ENCODE data around the gene BLNK.

Gene BLNK

GRCh38 chr10:96313344-96313743, 42.0 kb upstream of the BLNK start:
- H3K27ac ChIP-seq (ENCODE audit: low read length), result peak overlapping the region; percentile 89

DNA sequence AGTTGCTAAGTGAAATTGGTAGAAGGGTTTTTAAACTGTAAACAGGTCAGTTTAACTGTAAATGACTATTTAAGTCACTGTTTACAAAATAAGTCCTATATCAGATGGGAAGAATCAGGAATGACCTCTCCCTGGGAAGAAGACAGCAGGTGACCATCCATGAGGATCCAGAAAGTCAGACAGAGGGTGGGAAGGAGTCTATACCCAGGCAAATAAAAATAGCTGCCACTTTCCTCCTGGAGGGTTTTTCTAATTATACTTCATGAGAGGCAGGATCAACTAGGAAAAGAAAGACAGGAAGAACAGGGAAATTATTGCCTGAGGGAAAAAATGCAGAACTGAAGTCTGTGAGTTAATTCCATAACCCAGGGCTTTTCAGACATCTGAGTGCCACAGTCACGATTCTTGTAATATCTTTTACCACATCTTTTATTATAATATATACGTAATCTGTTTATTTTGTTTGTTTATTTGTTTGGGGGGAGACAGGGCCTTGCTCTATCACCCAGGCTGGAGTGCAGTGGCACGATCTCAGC, 39.9 kb upstream of the BLNK start:
- no peaks in the 10 kb centered on the region for H4K20me1 ChIP-seq (ENCODE audit: insufficient read depth, low read length)
- ATAC-seq (ENCODE audit: insufficient read depth, low read depth) (no peak), DNase-seq (no peak)
- peaks cover 94% of the 10 kb centered on the region for H3K4me1 ChIP-seq (ENCODE audit: insufficient read depth, low read length)
- TF ChIP-seq EZH2 (IDR thresholded peaks at IDR 0.05; ENCODE audit: borderline replicate concordance, low read depth, low read length, severe bottlenecking), result no peak
- TF ChIP-seq, protein P1, sequence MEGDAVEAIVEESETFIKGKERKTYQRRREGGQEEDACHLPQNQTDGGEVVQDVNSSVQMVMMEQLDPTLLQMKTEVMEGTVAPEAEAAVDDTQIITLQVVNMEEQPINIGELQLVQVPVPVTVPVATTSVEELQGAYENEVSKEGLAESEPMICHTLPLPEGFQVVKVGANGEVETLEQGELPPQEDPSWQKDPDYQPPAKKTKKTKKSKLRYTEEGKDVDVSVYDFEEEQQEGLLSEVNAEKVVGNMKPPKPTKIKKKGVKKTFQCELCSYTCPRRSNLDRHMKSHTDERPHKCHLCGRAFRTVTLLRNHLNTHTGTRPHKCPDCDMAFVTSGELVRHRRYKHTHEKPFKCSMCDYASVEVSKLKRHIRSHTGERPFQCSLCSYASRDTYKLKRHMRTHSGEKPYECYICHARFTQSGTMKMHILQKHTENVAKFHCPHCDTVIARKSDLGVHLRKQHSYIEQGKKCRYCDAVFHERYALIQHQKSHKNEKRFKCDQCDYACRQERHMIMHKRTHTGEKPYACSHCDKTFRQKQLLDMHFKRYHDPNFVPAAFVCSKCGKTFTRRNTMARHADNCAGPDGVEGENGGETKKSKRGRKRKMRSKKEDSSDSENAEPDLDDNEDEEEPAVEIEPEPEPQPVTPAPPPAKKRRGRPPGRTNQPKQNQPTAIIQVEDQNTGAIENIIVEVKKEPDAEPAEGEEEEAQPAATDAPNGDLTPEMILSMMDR (IDR thresholded peaks at IDR 0.05; ENCODE audit: borderline replicate concordance, extremely low read depth, low read length, poor library complexity, severe bottlenecking), result no peak
- H2AFZ ChIP-seq (ENCODE audit: low read depth, low read length), result no peak overlapping the region
- peaks cover 87% of the 10 kb centered on the region for H3K79me2 ChIP-seq (ENCODE audit: insufficient read depth, low read length)
- peak overlapping the region; percentile 19; the same call in 1 of the 2 replicates for H3K9ac ChIP-seq (ENCODE audit: low read depth, low read length)
- no peak overlapping the region for H3K4me3 ChIP-seq (ENCODE audit: low read depth in 1 of 2, low read length in 2 of 2)
- H3K27ac ChIP-seq (ENCODE audit: low read length), result peak overlapping the region; percentile 82
- H3K36me3 ChIP-seq (ENCODE audit: insufficient read depth, low read length), result peaks cover 21% of the 10 kb centered on the region
- no peaks in the 10 kb centered on the region for H3K27me3 ChIP-seq (ENCODE audit: insufficient read depth, low read length, poor library complexity)
- H3K4me2 ChIP-seq (ENCODE audit: insufficient read depth, low read length), result peak overlapping the region; percentile 28; the same call in 1 of the 2 replicates
- no peaks in the 10 kb centered on the region for H3K9me3 ChIP-seq (ENCODE audit: insufficient read depth, low read length, severe bottlenecking)

More at GRCh38 chr10:96313344-96313743, 42.0 kb upstream of the BLNK start:
- Histone ChIP-seq H4K20me1 (ENCODE audit: insufficient read depth, low read length) (no peaks in the 10 kb centered on the region), H3K9ac (ENCODE audit: low read depth, low read length) (peak overlapping the region; percentile 31), H3K4me3 (ENCODE audit: low read depth in 1 of 2, low read length in 2 of 2) (0 out of 4 replicates have a peak overlapping the region, but pooled peaks of 1 of the 2 experiments have one; percentile 8), H3K4me2 (ENCODE audit: insufficient read depth, low read length) (peak overlapping the region; percentile 49), H3K36me3 (ENCODE audit: insufficient read depth, low read length) (peaks cover 30% of the 10 kb centered on the region), H3K9me3 (ENCODE audit: insufficient read depth, low read length, severe bottlenecking) (no peaks in the 10 kb centered on the region), H3K79me2 (ENCODE audit: insufficient read depth, low read length) (peaks cover 77% of the 10 kb centered on the region), H3K27me3 (ENCODE audit: insufficient read depth, low read length, poor library complexity) (no peaks in the 10 kb centered on the region), H3K4me1 (ENCODE audit: insufficient read depth, low read length) (peaks cover 76% of the 10 kb centered on the region), H2AFZ (ENCODE audit: low read depth, low read length) (no peak overlapping the region)
- peak; percentile 90 for ATAC-seq (ENCODE audit: insufficient read depth, low read depth)
- peak; percentile 66 for DNase-seq
- no peak for TF ChIP-seq EZH2 (IDR thresholded peaks at IDR 0.05; ENCODE audit: borderline replicate concordance, low read depth, low read length, severe bottlenecking)
- TF ChIP-seq, protein P1 (IDR thresholded peaks at IDR 0.05; ENCODE audit: borderline replicate concordance, extremely low read depth, low read length, poor library complexity, severe bottlenecking), result no peak

GRCh38 chr10:96310321-96310669, 38.9 kb upstream of the BLNK start:
- DNase-seq (no peak), ATAC-seq (ENCODE audit: insufficient read depth, low read depth) (no peak)
- Histone ChIP-seq H3K36me3 (ENCODE audit: insufficient read depth, low read length) (peaks cover 14% of the 10 kb centered on the region), H3K4me3 (ENCODE audit: low read depth in 1 of 2, low read length in 2 of 2) (0 out of 4 replicates have a peak overlapping the region, but pooled peaks of 1 of the 2 experiments have one; percentile 5), H4K20me1 (ENCODE audit: insufficient read depth, low read length) (no peaks in the 10 kb centered on the region), H3K9ac (ENCODE audit: low read depth, low read length) (peak overlapping the region; percentile 42), H3K9me3 (ENCODE audit: insufficient read depth, low read length, severe bottlenecking) (no peaks in the 10 kb centered on the region), H2AFZ (ENCODE audit: low read depth, low read length) (no peak overlapping the region), H3K4me1 (ENCODE audit: insufficient read depth, low read length) (peaks cover 94% of the 10 kb centered on the region), H3K27ac (ENCODE audit: low read length) (peak overlapping the region; percentile 82), H3K79me2 (ENCODE audit: insufficient read depth, low read length) (peaks cover 89% of the 10 kb centered on the region), H3K4me2 (ENCODE audit: insufficient read depth, low read length) (peak overlapping the region; percentile 56), H3K27me3 (ENCODE audit: insufficient read depth, low read length, poor library complexity) (no peaks in the 10 kb centered on the region)
- TF ChIP-seq, protein P1 (IDR thresholded peaks at IDR 0.05; ENCODE audit: borderline replicate concordance, extremely low read depth, low read length, poor library complexity, severe bottlenecking), result no peak
- TF ChIP-seq EZH2 (IDR thresholded peaks at IDR 0.05; ENCODE audit: borderline replicate concordance, low read depth, low read length, severe bottlenecking), result no peak

All from DND-41 (cell line).